Activated T-cell treated with anti-CD3 and anti-CD28 coated beads for 48 hours (primary cell): ENCODE data around the gene CAPN14.
"Not testable (repeated sequence)": the region's sequence is repeated elsewhere in the genome, so short reads cannot be mapped to it uniquely, and the experiment has no call there.

ENCODE experiments used
- DNase-seq: peaks from one replicate; pipeline ENCODE4 v3.0.0-alpha.2; 2020; ENCODE audit warnings: low read depth

The CAPN14 gene

GRCh38 chr2:31197166-31197565 lies 20.1 kb downstream of the CAPN14 start:
- DNase-seq, result no peak

- no peak for DNase-seq
Observed at GRCh38 chr2:31196622-31197021, 20.7 kb downstream of the CAPN14 start.

DNA sequence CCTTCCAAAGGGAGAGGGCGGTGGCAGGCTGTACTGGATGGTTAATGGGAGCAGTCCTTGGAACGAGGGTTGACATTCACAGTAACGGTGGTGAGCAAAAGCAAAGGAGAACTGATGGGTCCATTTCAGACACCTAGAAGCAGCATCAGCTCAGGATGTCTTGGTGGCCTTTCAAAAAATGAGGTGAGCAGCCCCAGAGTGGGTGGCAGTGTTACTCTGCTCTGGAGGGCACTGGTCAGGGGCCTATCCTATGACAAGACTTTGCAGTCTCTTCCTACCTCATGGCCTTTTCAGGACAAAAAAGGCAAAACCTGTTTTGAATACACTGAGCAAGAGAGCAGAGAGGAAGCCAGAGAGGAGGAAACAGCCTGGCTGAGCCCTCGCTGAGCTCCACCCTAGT lies 23.5 kb downstream of the CAPN14 start:
- no peak for DNase-seq

- DNase-seq, result no peak
Observed at GRCh38 chr2:31192851-31193392, 24.4 kb downstream of the CAPN14 start.

GRCh38 chr2:31192396-31192795 lies 24.9 kb downstream of the CAPN14 start:
- no peak for DNase-seq

- no peak for DNase-seq
Observed at GRCh38 chr2:31191931-31192330, 25.4 kb downstream of the CAPN14 start.

DNA sequence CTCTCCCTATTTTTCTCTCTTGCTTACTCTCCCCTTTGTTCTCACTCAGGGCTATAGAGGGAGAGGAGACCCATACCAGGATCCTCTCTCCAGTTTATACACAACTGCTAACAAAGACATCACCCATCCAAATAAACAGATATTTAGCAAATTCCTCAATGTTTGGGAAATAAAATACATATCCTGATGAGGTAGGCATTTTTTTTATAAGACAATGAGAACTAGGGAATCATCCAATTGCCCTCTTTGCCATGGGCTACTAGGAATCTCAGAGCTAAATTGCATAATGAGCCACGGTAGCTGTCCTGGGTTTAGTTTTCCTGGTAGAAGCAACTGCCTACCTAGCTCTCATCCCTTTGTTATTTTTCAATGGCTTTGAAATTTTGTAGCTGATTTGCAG lies 27.1 kb downstream of the CAPN14 start:
- DNase-seq, result no peak

- DNase-seq, result no peak
Observed at GRCh38 chr2:31189141-31189540, 28.2 kb downstream of the CAPN14 start.

DNA sequence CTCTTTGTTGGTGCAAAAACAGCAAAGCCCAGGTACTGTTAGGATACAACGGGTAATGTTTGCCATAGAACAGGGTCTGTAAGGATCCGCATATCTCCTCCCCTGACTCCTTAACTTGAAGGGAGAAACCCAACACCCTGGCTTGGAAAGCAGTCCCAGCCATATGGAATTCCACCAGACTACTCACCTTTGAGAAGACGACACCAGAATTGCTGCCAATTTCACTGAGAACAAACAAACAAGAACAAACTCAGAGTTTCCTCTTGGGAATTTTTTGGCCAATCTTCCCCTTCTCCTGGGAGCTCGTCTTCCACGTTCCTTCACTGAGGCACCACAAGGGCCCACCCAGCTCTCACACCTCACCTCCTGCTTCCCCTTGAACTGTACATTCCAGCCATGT lies 29.2 kb downstream of the CAPN14 start:
- no peak for DNase-seq

DNA sequence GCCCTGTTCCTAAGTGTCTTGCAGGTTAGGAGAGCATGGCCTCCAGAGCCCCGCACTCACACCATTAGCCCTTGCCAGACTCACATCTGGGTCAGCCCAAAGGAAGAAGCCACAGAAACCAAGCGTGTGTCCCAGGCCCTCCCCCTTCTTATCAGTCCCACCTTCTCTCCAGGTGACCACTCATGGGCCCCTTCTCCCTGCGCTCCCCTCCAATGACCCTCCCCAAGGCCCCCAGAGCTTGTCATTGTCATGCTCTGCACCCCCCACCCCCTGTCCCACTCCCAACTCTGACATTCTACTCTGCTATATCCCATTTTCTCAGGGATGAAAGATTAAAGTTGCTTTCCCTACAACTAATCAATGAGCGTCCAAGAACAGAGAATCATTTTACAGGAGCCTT lies 30.1 kb downstream of the CAPN14 start:
- no peak for DNase-seq

GRCh38 chr2:31183973-31184372 lies 33.3 kb downstream of the CAPN14 start:
- DNase-seq, result not testable (repeated sequence)

- DNase-seq, result no peak
Observed at GRCh38 chr2:31176742-31177141, 40.6 kb downstream of the CAPN14 start.

DNA sequence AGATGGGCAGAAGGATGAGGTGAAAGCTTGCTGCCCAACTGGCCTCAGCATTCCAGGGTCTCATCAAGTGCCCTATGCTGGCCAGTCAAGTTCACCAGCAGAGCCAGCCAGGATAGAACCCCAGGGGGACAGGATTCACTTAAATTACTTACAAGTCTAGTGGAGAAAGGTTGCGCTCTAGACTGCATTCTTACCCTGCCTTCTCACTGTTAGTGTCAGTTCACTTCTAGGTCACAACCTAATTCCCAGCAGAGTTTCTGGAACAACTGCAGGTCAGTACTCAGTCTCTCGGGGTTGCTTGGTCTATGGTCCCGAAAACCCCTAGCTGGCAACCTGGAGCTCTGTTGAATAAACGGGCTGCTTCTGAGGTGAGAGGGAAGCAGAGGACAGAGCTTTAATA lies 46.2 kb downstream of the CAPN14 start:
- no peak for DNase-seq

- DNase-seq, result peak; percentile 40
Observed at GRCh38 chr2:31170071-31170698, 47.1 kb downstream of the CAPN14 start.

DNA sequence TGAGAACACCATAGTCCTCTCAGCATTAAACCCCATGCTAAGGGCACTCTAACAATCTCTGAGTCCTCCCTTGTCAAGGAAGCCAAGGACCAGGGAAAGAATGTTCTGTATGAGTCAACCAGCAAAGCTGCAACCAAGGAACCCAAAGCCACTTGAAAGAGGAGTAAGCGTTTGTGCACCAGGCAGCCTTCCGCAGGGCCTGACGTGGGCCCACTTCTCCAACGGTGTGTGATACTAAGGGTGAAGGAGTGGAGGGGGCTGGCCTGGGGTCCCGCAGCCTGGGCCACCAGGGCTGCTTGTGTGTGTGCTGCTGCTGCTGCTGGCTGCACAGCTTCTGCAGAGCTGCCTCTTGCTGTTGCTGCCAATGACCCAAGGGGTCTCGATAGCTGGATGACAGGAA lies 49.0 kb downstream of the CAPN14 start:
- no peak for DNase-seq

DNA sequence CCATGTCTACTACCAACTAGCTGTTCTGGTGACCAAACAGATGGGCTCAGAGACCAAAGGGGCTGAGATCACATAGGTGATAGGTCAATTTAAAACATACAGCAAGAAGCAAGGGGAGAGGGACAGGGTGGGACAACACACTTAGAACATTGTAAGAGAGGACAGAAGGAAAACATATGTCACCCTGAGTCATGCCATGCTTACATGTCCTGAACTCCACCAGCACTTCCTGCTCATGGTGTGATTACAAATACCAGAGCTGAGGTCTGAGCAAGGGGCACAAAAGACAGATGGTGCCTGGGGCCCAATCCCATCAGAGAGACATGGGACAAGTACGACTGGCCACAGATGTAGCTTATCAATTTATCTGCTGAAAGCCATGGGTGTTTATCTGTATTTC lies 50.4 kb downstream of the CAPN14 start:
- DNase-seq, result no peak

- DNase-seq, result no peak
Observed at GRCh38 chr2:31163011-31163539, 54.2 kb downstream of the CAPN14 start.

GRCh38 chr2:31161637-31162036 lies 55.7 kb downstream of the CAPN14 start:
- no peak for DNase-seq

- no peak for DNase-seq
Observed at GRCh38 chr2:31151501-31151900, 65.8 kb downstream of the CAPN14 start.

GRCh38 chr2:31150120-31150670 lies 67.1 kb downstream of the CAPN14 start:
- no peak for DNase-seq

- DNase-seq, result no peak
Observed at GRCh38 chr2:31148514-31148913, 68.8 kb downstream of the CAPN14 start.

DNA sequence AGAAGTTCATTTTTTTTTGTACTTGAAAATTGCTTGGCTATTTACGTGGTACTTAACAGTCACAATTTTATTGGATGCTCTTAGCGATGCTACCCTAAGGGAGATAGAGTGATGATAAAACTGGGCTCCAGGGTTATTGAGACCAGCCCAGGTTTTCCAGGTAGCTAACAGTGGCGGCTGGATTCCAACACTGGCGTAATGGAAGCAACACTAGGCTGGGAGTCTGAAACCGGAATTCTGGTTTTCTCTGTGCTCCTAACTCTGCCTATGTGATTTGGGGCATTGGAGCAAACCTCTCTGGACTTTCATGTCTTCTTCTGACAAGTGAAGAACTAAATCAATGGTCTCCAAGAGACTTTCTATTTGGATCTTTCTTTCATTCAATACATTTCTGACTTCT lies 69.7 kb downstream of the CAPN14 start:
- DNase-seq, result no peak

- no peak for DNase-seq
Observed at GRCh38 chr2:31142110-31142509, 75.2 kb downstream of the CAPN14 start.
